ENCODE data around the gene OSTN.

- TF ChIP-seq POLR2A (IDR thresholded peaks at IDR 0.05; ENCODE audit: low read length), result no peak
- TF ChIP-seq GATA1 (IDR thresholded peaks at IDR 0.05; ENCODE audit: low read depth, low read length), result no peak
Observed at GRCh38 chr3:191169566-191169965, 29.5 kb upstream of the OSTN start.
